ENCODE results near the gene LSAMP.
"Not testable (repeated sequence)": the region's sequence is repeated elsewhere in the genome, so short reads cannot be mapped to it uniquely, and the experiment has no call there.

LSAMP gene

GRCh38 chr3:115862849-115863248 lies 582.4 kb downstream of the LSAMP start:
- DNase-seq: no peak

GRCh38 chr3:115862099-115862498 lies 583.2 kb downstream of the LSAMP start:
- DNase-seq: no peak

GRCh38 chr3:115861166-115861733 lies 584.0 kb downstream of the LSAMP start:
- no peak for DNase-seq

- DNase-seq: no peak
Observed at GRCh38 chr3:115860766-115861165, 584.5 kb downstream of the LSAMP start.

- DNase-seq: no peak
Observed at GRCh38 chr3:115859002-115859807, 586.1 kb downstream of the LSAMP start.

- DNase-seq: no peak
Observed at GRCh38 chr3:115857518-115858136, 587.7 kb downstream of the LSAMP start.

GRCh38 chr3:115855911-115856310 lies 589.4 kb downstream of the LSAMP start:
- no peak for DNase-seq

- DNase-seq: no peak
Observed at GRCh38 chr3:115853104-115853503, 592.2 kb downstream of the LSAMP start.

GRCh38 chr3:115852278-115852677 lies 593.0 kb downstream of the LSAMP start:
- no peak for DNase-seq

- DNase-seq: no peak
Observed at GRCh38 chr3:115851571-115851970, 593.7 kb downstream of the LSAMP start.

- no peak for DNase-seq
Observed at GRCh38 chr3:115848641-115849040, 596.6 kb downstream of the LSAMP start.

GRCh38 chr3:115845986-115846385 lies 599.3 kb downstream of the LSAMP start:
- DNase-seq: no peak

GRCh38 chr3:115844729-115845128 lies 600.6 kb downstream of the LSAMP start:
- DNase-seq: not testable (repeated sequence)

GRCh38 chr3:115843206-115843605 lies 602.1 kb downstream of the LSAMP start:
- no peak for DNase-seq

GRCh38 chr3:115839246-115839645 lies 606.0 kb downstream of the LSAMP start:
- no peak for DNase-seq

- DNase-seq: no peak
Observed at GRCh38 chr3:115838786-115839185, 606.5 kb downstream of the LSAMP start.

- DNase-seq: no peak
Observed at GRCh38 chr3:115836944-115837343, 608.3 kb downstream of the LSAMP start.

GRCh38 chr3:115835946-115836345 lies 609.3 kb downstream of the LSAMP start:
- no peak for DNase-seq

GRCh38 chr3:115834068-115834467 lies 611.2 kb downstream of the LSAMP start:
- DNase-seq: no peak

GRCh38 chr3:115833074-115833473 lies 612.2 kb downstream of the LSAMP start:
- DNase-seq: no peak

- DNase-seq: no peak
Observed at GRCh38 chr3:115832265-115832664, 613.0 kb downstream of the LSAMP start.

GRCh38 chr3:115831864-115832263 lies 613.4 kb downstream of the LSAMP start:
- DNase-seq: no peak

- no peak for DNase-seq
Observed at GRCh38 chr3:115830764-115831395, 614.4 kb downstream of the LSAMP start.

GRCh38 chr3:115828401-115828800 lies 616.9 kb downstream of the LSAMP start:
- no peak for DNase-seq
